SU-DHL-6 (cell line): ENCODE results near the gene EVC.

Experiments
- H2AFZ ChIP-seq: fragments of 200-600 bp; sonication (generic); 2 replicates; pipeline ENCODE4 v1.6.1; 2014; ENCODE audit warnings: low read depth, mild to moderate bottlenecking, moderate library complexity, mixed read lengths, antibody characterized with exemption, low read length; ENCODE audit not compliant: severe bottlenecking
- H3F3A ChIP-seq: fragments of 200-600 bp; shearing (Covaris generic); 2 replicates; pipeline ENCODE4 v1.6.0; 2016; ENCODE audit warnings: antibody characterized with exemption, mild to moderate bottlenecking; ENCODE audit not compliant: insufficient read depth
- H3K27ac ChIP-seq: fragments of 200-600 bp; sonication (generic); 2 replicates; pipeline ENCODE4 v1.5.1; 2016; ENCODE audit warnings: low read depth, mild to moderate bottlenecking, low read length, moderate library complexity, mixed read lengths
- H3K27me3 ChIP-seq: fragments of 200-600 bp; sonication (generic), shearing (Covaris generic); 2 replicates; pipeline ENCODE4 v1.6.0; 2014; ENCODE audit warnings: mild to moderate bottlenecking, low read length
- H3K36me3 ChIP-seq: fragments of 200-600 bp; sonication (generic); 2 replicates; pipeline ENCODE4 v1.6.1; 2014; ENCODE audit warnings: mild to moderate bottlenecking, low read length, mixed read lengths
- H3K4me2 ChIP-seq: fragments of 300-600, 200-600 bp; shearing (Covaris generic), sonication (generic); 2 replicates; pipeline ENCODE4 v1.6.0; 2014; ENCODE audit warnings: low read length, low read depth, mild to moderate bottlenecking; ENCODE audit not compliant: poor library complexity, severe bottlenecking
- H3K4me3 ChIP-seq: fragments of 200-600 bp; sonication (generic); 2 replicates; pipeline ENCODE4 v1.5.1; 2014; ENCODE audit warnings: antibody characterized with exemption, low read length, mild to moderate bottlenecking, mixed read lengths; ENCODE audit not compliant: insufficient read depth, poor library complexity, severe bottlenecking
- H3K79me2 ChIP-seq: fragments of 200-600 bp; sonication (generic); 2 replicates; pipeline ENCODE4 v1.6.1; 2014; ENCODE audit warnings: mild to moderate bottlenecking, low read length, moderate library complexity; ENCODE audit not compliant: insufficient read depth
- H3K9ac ChIP-seq: fragments of 200-600 bp; sonication (generic); 2 replicates; pipeline ENCODE4 v1.7.0; 2014; ENCODE audit warnings: mild to moderate bottlenecking, low read length
- H3K9me2 ChIP-seq: fragments of 200-600 bp; sonication (generic); replicated peaks from 2 replicates; pipeline ENCODE4 v1.6.1; 2014; ENCODE audit warnings: low read length; ENCODE audit not compliant: insufficient read depth
- H3K9me3 ChIP-seq: fragments of 200-600 bp; sonication (generic); 2 replicates; pipeline ENCODE4 v1.6.1; 2014; ENCODE audit warnings: low read length, mixed read lengths; ENCODE audit not compliant: insufficient read depth
- H4K20me1 ChIP-seq: fragments of 200-600 bp; sonication (generic); 2 replicates; pipeline ENCODE4 v1.6.1; 2014; ENCODE audit warnings: low read depth, mild to moderate bottlenecking, antibody characterized with exemption, low read length, moderate library complexity, mixed read lengths
- CTCF ChIP-seq: fragments of 200-600 bp; sonication (generic); IDR thresholded peaks from one replicate; pipeline ENCODE4 v1.5.1; 2017; ENCODE audit warnings: antibody characterized with exemption, mild to moderate bottlenecking, low read length, moderate library complexity; ENCODE audit not compliant: insufficient read depth, poor library complexity, severe bottlenecking
- EZH2phosphoT487 ChIP-seq: fragments of 200-600 bp; sonication (generic), shearing (Covaris generic); conservative IDR thresholded peaks from 2 replicates; pipeline ENCODE4 v1.6.1; 2018; ENCODE audit warnings: mild to moderate bottlenecking, antibody characterized with exemption, low read length, moderate library complexity, mixed read lengths

Gene EVC

GRCh38 chr4:5719350-5720055 is 8.5 kb downstream of the EVC start:
- no peaks in the 10 kb centered on the region for H3K9me3 ChIP-seq
- no peak overlapping the region for H3K9ac ChIP-seq
- H3K4me2 ChIP-seq: no peak overlapping the region
- H3F3A ChIP-seq: no peaks in the 10 kb centered on the region
- no peaks in the 10 kb centered on the region for H3K27me3 ChIP-seq
- H2AFZ ChIP-seq: no peak overlapping the region
- no peaks in the 10 kb centered on the region for H3K9me2 ChIP-seq
- H3K27ac ChIP-seq: no peak overlapping the region
- H4K20me1 ChIP-seq: no peaks in the 10 kb centered on the region
- H3K79me2 ChIP-seq: no peaks in the 10 kb centered on the region
- no peaks in the 10 kb centered on the region for H3K36me3 ChIP-seq
- TF ChIP-seq EZH2phosphoT487 (no peak), CTCF (no peak)
- H3K4me3 ChIP-seq: no peak overlapping the region

DNA sequence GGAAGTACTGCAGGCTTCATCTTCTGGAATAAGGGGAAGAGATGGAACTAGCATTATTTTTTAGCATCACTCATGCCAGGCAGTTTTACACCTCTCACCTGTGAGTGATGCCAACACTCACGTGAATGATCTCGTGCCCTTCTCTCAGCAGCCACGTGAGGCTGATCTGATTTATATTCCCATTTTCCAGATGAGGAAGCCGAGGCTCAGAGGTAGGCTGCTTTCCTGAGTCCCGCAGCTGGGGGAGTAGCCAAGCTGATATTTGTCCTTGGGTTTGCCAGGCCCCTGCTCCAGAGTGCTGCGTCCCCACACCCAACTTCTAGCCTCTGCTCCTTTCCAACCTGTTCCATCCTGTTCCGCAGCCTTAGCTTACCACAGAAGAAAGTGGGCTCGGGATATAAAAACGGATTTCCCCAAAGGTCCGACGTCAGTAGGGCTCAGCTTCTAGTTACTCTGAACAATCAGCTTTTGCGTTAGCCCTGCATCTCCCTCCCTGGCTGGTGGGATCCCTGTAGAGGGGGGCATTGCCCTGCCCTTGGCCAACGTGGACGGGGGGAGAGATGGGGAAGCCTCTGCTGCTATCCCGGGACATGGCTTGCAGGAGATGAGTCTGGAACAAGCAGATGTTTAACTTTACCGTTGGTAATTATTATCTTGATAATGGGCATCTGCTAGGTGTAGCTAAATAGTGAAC is 9.3 kb downstream of the EVC start:
- H3F3A ChIP-seq: no peaks in the 10 kb centered on the region
- no peaks in the 10 kb centered on the region for H3K9me3 ChIP-seq
- H3K4me2 ChIP-seq: no peak overlapping the region
- TF ChIP-seq CTCF (no peak), EZH2phosphoT487 (no peak)
- H3K9ac ChIP-seq: no peak overlapping the region
- H3K9me2 ChIP-seq: no peaks in the 10 kb centered on the region
- no peaks in the 10 kb centered on the region for H3K36me3 ChIP-seq
- H2AFZ ChIP-seq: no peak overlapping the region
- no peak overlapping the region for H3K4me3 ChIP-seq
- H4K20me1 ChIP-seq: no peaks in the 10 kb centered on the region
- H3K27me3 ChIP-seq: no peaks in the 10 kb centered on the region
- H3K79me2 ChIP-seq: no peaks in the 10 kb centered on the region
- no peak overlapping the region for H3K27ac ChIP-seq

DNA sequence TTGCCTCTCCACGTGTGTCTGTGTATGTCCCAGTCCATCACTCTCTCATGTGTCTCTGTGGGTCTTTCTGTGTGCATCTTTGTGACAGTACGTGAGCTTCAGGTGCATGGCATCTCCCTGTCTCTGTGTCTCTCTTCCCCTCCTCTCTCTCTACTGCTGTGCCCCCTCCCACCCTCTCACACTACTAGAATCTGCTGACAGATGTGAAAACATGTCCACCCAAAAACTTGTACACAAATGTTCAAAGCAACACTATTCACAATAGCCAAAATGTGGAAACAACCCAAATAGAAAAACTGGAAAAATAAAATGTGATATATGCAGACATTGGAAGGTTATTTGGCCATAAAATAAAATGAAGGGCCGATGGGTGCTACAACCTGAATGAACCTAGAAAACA is 10.0 kb downstream of the EVC start:
- no peaks in the 10 kb centered on the region for H4K20me1 ChIP-seq
- no peaks in the 10 kb centered on the region for H3F3A ChIP-seq
- H3K4me2 ChIP-seq: no peak overlapping the region
- no peak overlapping the region for H3K27ac ChIP-seq
- no peak overlapping the region for H3K4me3 ChIP-seq
- no peak overlapping the region for H2AFZ ChIP-seq
- no peaks in the 10 kb centered on the region for H3K9me2 ChIP-seq
- no peaks in the 10 kb centered on the region for H3K79me2 ChIP-seq
- H3K9me3 ChIP-seq: no peaks in the 10 kb centered on the region
- H3K36me3 ChIP-seq: no peaks in the 10 kb centered on the region
- TF ChIP-seq CTCF: no peak
- no peak for TF ChIP-seq EZH2phosphoT487
- no peaks in the 10 kb centered on the region for H3K27me3 ChIP-seq
- no peak overlapping the region for H3K9ac ChIP-seq
